Measurements from ENCODE around the gene KRTAP9-6. TPM values are rescaled to one million over a fixed set of nuclear protein-coding genes. Genes with fewer than 3 reads are reported as not detected.

The KRTAP9-6 gene
- total and polyA plus RNA-seq, 2 of the 13 experiments (the other 11 are each of a cell fraction or from before 2014, with no cell fraction given), result not detected

DNA sequence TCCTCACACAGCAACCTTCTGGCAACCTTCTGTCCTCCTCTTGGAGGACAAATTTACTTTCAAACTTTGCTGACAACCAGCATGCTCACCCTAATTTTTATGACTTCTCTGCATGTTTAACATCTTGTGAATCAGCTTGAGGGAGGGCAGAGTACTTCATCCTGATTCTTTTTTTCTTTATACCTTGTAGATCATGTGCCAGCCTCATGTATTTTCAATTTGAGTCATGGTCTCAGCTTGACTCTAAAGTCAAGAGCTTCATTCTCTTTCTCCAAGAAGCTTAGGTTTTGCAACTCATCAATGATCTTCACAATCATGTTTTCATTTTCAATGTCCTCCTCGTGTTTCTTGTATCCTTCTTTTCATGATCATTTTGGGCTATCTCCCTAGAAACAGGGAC lies 6.7 kb downstream of the KRTAP9-6 start:
- FAIRE-seq, result no peak
- no peak overlapping the region for H2AFZ ChIP-seq (ENCODE audit: low read length)
- no peaks in the 10 kb centered on the region for H3K36me3 ChIP-seq (replicated peaks in 1 of 2; ENCODE audit: control insufficient read depth in 1 of 2, insufficient read depth in 2 of 2, low read length in 2 of 2)
- no peaks in the 10 kb centered on the region for H4K20me1 ChIP-seq (ENCODE audit: insufficient read depth, low read length)
- H3K27ac ChIP-seq (ENCODE audit: extremely low read length, insufficient read depth, low read length), result no peak overlapping the region
- no peaks in the 10 kb centered on the region for H3K4me1 ChIP-seq (ENCODE audit: insufficient read depth, low read length)
- no peak for DNase-seq (ENCODE audit: low spot score)
- H3K9ac ChIP-seq (ENCODE audit: insufficient read depth, low read depth, low read length), result no peak overlapping the region
- H3K79me2 ChIP-seq (ENCODE audit: insufficient read depth, low read length), result no peaks in the 10 kb centered on the region
- CTCF ChIA-PET (ENCODE audit: low intra/inter-chr PET ratio, low total read pairs), result no interaction called here
- intact Hi-C loops (cut with micrococcal nuclease; ENCODE audit: unreplicated experiment) (no loop called here), in situ Hi-C loops (cut with HindIII; ENCODE audit: extremely low pct_ligation_motif_present, low pct_unique_long_range_greater_than_20kb) (no loop called here)
- POLR2A ChIA-PET, result no interaction called here
- ATAC-seq, result no peak
- no peak overlapping the region for H3K4me2 ChIP-seq (ENCODE audit: low read depth, low read length)
- BruUV-seq (replicated peaks), result no TSS peak
- H3K9me3 ChIP-seq (ENCODE audit: low read length), result no peaks in the 10 kb centered on the region
- no CpG with 5 or more reads among the region's 1 CpG for WGBS (ENCODE audit: low lambda C conversion rate)
- H3K27me3 ChIP-seq (ENCODE audit: control insufficient read depth in 1 of 2, insufficient read depth in 2 of 2, low read length in 2 of 2), result no peaks in the 10 kb centered on the region
- no peak overlapping the region for H3K4me3 ChIP-seq (replicated peaks in 1 of 3; ENCODE audit: insufficient read depth in 1 of 3, low read depth in 2 of 3, low read length in 3 of 3)
- no peak for TF ChIP-seq SMYD3 (CRISPR knock-in tag; IDR thresholded peaks at IDR 0.05)
- TF ChIP-seq TFAP4 (IDR thresholded peaks at IDR 0.05; ENCODE audit: borderline replicate concordance, low read depth), result no peak
- TF ChIP-seq ELF4 (CRISPR knock-in tag; IDR thresholded peaks at IDR 0.05; ENCODE audit: borderline replicate concordance), result no peak
- TF ChIP-seq, protein P1, sequence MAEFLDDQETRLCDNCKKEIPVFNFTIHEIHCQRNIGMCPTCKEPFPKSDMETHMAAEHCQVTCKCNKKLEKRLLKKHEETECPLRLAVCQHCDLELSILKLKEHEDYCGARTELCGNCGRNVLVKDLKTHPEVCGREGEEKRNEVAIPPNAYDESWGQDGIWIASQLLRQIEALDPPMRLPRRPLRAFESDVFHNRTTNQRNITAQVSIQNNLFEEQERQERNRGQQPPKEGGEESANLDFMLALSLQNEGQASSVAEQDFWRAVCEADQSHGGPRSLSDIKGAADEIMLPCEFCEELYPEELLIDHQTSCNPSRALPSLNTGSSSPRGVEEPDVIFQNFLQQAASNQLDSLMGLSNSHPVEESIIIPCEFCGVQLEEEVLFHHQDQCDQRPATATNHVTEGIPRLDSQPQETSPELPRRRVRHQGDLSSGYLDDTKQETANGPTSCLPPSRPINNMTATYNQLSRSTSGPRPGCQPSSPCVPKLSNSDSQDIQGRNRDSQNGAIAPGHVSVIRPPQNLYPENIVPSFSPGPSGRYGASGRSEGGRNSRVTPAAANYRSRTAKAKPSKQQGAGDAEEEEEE (CRISPR knock-in tag; IDR thresholded peaks at IDR 0.05; ENCODE audit: borderline replicate concordance), result no peak
- TF ChIP-seq THAP7 (CRISPR knock-in tag; IDR thresholded peaks at IDR 0.05), result no peak
- no peak for TF ChIP-seq FOSL1 (CRISPR knock-in tag; IDR thresholded peaks at IDR 0.05; ENCODE audit: borderline replicate concordance)
- no peak for TF ChIP-seq BRD4 (CRISPR knock-in tag; IDR thresholded peaks at IDR 0.05)
- no peak for TF ChIP-seq PRPF4 (IDR thresholded peaks at IDR 0.05; ENCODE audit: low read depth, low read length, poor library complexity, severe bottlenecking)
- no peak for TF ChIP-seq NR3C1 (CRISPR knock-in tag; IDR thresholded peaks at IDR 0.05)
- TF ChIP-seq, protein P2, sequence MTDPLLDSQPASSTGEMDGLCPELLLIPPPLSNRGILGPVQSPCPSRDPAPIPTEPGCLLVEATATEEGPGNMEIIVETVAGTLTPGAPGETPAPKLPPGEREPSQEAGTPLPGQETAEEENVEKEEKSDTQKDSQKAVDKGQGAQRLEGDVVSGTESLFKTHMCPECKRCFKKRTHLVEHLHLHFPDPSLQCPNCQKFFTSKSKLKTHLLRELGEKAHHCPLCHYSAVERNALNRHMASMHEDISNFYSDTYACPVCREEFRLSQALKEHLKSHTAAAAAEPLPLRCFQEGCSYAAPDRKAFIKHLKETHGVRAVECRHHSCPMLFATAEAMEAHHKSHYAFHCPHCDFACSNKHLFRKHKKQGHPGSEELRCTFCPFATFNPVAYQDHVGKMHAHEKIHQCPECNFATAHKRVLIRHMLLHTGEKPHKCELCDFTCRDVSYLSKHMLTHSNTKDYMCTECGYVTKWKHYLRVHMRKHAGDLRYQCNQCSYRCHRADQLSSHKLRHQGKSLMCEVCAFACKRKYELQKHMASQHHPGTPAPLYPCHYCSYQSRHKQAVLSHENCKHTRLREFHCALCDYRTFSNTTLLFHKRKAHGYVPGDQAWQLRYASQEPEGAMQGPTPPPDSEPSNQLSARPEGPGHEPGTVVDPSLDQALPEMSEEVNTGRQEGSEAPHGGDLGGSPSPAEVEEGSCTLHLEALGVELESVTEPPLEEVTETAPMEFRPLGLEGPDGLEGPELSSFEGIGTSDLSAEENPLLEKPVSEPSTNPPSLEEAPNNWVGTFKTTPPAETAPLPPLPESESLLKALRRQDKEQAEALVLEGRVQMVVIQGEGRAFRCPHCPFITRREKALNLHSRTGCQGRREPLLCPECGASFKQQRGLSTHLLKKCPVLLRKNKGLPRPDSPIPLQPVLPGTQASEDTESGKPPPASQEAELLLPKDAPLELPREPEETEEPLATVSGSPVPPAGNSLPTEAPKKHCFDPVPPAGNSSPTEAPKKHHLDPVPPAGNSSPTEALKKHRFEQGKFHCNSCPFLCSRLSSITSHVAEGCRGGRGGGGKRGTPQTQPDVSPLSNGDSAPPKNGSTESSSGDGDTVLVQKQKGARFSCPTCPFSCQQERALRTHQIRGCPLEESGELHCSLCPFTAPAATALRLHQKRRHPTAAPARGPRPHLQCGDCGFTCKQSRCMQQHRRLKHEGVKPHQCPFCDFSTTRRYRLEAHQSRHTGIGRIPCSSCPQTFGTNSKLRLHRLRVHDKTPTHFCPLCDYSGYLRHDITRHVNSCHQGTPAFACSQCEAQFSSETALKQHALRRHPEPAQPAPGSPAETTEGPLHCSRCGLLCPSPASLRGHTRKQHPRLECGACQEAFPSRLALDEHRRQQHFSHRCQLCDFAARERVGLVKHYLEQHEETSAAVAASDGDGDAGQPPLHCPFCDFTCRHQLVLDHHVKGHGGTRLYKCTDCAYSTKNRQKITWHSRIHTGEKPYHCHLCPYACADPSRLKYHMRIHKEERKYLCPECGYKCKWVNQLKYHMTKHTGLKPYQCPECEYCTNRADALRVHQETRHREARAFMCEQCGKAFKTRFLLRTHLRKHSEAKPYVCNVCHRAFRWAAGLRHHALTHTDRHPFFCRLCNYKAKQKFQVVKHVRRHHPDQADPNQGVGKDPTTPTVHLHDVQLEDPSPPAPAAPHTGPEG (CRISPR knock-in tag; IDR thresholded peaks at IDR 0.05), result no peak
- no peak for TF ChIP-seq SIX4 (CRISPR knock-in tag; IDR thresholded peaks at IDR 0.05)
- no peak for TF ChIP-seq POLR2AphosphoS5 (IDR thresholded peaks at IDR 0.05; ENCODE audit: low read depth, low read length)
- TF ChIP-seq ZNF768 (CRISPR knock-in tag; IDR thresholded peaks at IDR 0.05), result no peak
- no peak for TF ChIP-seq NR2C2 (CRISPR knock-in tag; IDR thresholded peaks at IDR 0.05; ENCODE audit: borderline replicate concordance)
- no peak for TF ChIP-seq ZSCAN22 (CRISPR knock-in tag; IDR thresholded peaks at IDR 0.05)
